Neutrophil (primary cell): ENCODE data around the gene AHNAK.
"Not testable (repeated sequence)": the region's sequence is repeated elsewhere in the genome, so short reads cannot be mapped to it uniquely, and the experiment has no call there.

ENCODE experiments used
- H3K27ac ChIP-seq: fragments of 200-600 bp; sonication (generic); 2 replicates; pipeline ENCODE4 v1.5.1; 2016; ENCODE audit warnings: mild to moderate bottlenecking, moderate library complexity
- H3K27me3 ChIP-seq: fragments of 200-600 bp; sonication (generic); 2 replicates; pipeline ENCODE4 v1.6.0; 2016; ENCODE audit warnings: mild to moderate bottlenecking
- H3K36me3 ChIP-seq: fragments of 200-600 bp; sonication (generic); 2 replicates; pipeline ENCODE4 v1.5.1; 2017
- H3K4me1 ChIP-seq, 2 experiments: fragments of 200-600 bp in 1 of 2; sonication (generic) in 1 of 2; 1 replicate in 1 of 2; 2 replicates in 1 of 2; pipeline versions ENCODE4 v1.5.1 to v1.6.1; 2013 to 2016; ENCODE audit warnings: low read depth in 1 of 2, low read length in 1 of 2, mild to moderate bottlenecking in 1 of 2, moderate library complexity in 1 of 2; ENCODE audit not compliant: control insufficient read depth in 1 of 2, insufficient read depth in 1 of 2
- H3K4me3 ChIP-seq, 2 experiments: fragments of 200-600 bp in 1 of 2; sonication (generic) in 1 of 2; 1 replicate in 1 of 2; 2 replicates in 1 of 2; pipeline ENCODE4 v1.5.1; 2013 to 2016; ENCODE audit warnings: low read depth in 1 of 2, low read length in 1 of 2, mild to moderate bottlenecking in 1 of 2, moderate library complexity in 1 of 2
- H3K9me3 ChIP-seq: fragments of 200-600 bp; sonication (generic); 2 replicates; pipeline ENCODE4 v1.5.1; 2016
- CTCF ChIP-seq: fragments of 200-600 bp; sonication (generic); IDR thresholded peaks from 2 replicates; pipeline ENCODE4 v1.5.1; 2016; ENCODE audit warnings: antibody characterized with exemption

Gene AHNAK

GRCh38 chr11:62499944-62500649 lies 46.5 kb downstream of the AHNAK start:
- Histone ChIP-seq H3K4me1 (peaks cover 9 to 14% of the 10 kb centered on the region in 2 experiments), H3K9me3 (no peaks in the 10 kb centered on the region), H3K36me3 (no peaks in the 10 kb centered on the region), H3K4me3 (no peak overlapping the region), H3K27me3 (peaks cover 50% of the 10 kb centered on the region), H3K27ac (no peak overlapping the region)
- no peak for TF ChIP-seq CTCF

GRCh38 chr11:62499311-62499943 lies 47.2 kb downstream of the AHNAK start:
- not testable (repeated sequence) for H3K36me3 ChIP-seq, H3K4me3 ChIP-seq, H3K9me3 ChIP-seq, H3K27ac ChIP-seq
- Histone ChIP-seq H3K27me3 (peaks cover 43% of the 10 kb centered on the region), H3K4me1 (peaks cover 9 to 14% of the 10 kb centered on the region in 2 experiments)

GRCh38 chr11:62498492-62499286 lies 47.9 kb downstream of the AHNAK start:
- no peaks in the 10 kb centered on the region for H3K9me3 ChIP-seq
- peaks cover 41% of the 10 kb centered on the region for H3K27me3 ChIP-seq
- H3K4me3 ChIP-seq, result no peak overlapping the region
- TF ChIP-seq CTCF, result no peak
- H3K36me3 ChIP-seq, result no peaks in the 10 kb centered on the region
- H3K4me1 ChIP-seq, result peaks cover 9 to 14% of the 10 kb centered on the region in 2 experiments
- no peak overlapping the region for H3K27ac ChIP-seq

GRCh38 chr11:62498031-62498430 lies 48.6 kb downstream of the AHNAK start:
- Histone ChIP-seq H3K27me3 (peaks cover 37% of the 10 kb centered on the region), H3K4me3 (no peak overlapping the region), H3K9me3 (no peaks in the 10 kb centered on the region), H3K27ac (no peak overlapping the region), H3K4me1 (peaks cover 3 to 8% of the 10 kb centered on the region in 2 experiments), H3K36me3 (no peaks in the 10 kb centered on the region)
- TF ChIP-seq CTCF, result no peak

GRCh38 chr11:62497132-62497801 lies 49.3 kb downstream of the AHNAK start:
- Histone ChIP-seq H3K36me3 (no peaks in the 10 kb centered on the region), H3K4me3 (no peak overlapping the region), H3K4me1 (peaks cover 0 to 3% of the 10 kb centered on the region in 2 experiments), H3K27me3 (peaks cover 29% of the 10 kb centered on the region), H3K9me3 (no peaks in the 10 kb centered on the region), H3K27ac (no peak overlapping the region)
- TF ChIP-seq CTCF, result no peak
